Testis (tissue), 2 donors: Measurements from ENCODE around the gene CIDEB.

Experiments
- CTCF ChIP-seq, 3 experiments: fragments of 450-650 bp in 2 of 3; fragments of 200-600 bp in 1 of 3; sonication (generic) in 1 of 3; IDR thresholded peaks; one replicate each; pipeline ENCODE4 v1.5.1; 2016 to 2019; ENCODE audit warnings: antibody characterized with exemption in 3 of 3, mild to moderate bottlenecking in 2 of 3, moderate library complexity in 1 of 3
- POLR2A ChIP-seq: fragments of 450-650 bp; IDR thresholded peaks from one replicate; pipeline ENCODE4 v1.6.1; 2017; ENCODE audit warnings: antibody characterized with exemption, mild to moderate bottlenecking, moderate library complexity

- TF ChIP-seq CTCF (IDR thresholded peaks at IDR 0.05) (no peak), POLR2A (no peak)
Observed at GRCh38 chr14:24270537-24271133, 37.1 kb downstream of the CIDEB start.
